Activated effector memory CD4-positive, alpha-beta T cell treated with Interleukin-2 at 50 U/mL for 16 hours (primary cell): ENCODE data around the gene TMOD4.
"Not testable (repeated sequence)": the region's sequence is repeated elsewhere in the genome, so short reads cannot be mapped to it uniquely, and the experiment has no call there.

Experiments
- DNase-seq: peaks from one replicate; pipeline ENCODE4 v3.0.0-alpha.2; 2020

Gene TMOD4

DNA sequence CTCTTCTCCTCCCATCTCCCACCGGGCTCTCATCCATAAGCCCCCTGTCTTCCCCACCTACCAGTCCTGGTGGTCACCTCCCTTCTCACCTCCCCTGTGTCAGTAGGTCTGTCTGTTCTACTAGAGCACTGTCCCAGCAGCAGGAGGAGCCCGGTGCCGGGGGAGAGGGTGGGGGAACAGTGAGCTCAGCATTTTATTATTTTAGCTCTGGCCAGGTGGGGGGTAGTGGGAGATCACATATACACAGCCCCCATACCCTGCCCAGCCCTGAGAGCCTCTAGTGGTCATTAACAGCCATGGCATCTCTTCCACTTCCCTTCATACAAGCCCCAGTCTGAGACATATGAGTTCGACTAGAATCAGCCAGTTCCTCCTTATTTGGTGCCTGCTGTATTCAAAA, at the start of gene TMOD4:
Gene TMOD4 (minus strand): TSS at position 119 of the 400 bp plus-strand sequence. CDS start 1,106 bp downstream, outside the sequence.
- no peak for DNase-seq

GRCh38 chr1:151222130-151222529, 46.3 kb upstream of the TMOD4 start:
- DNase-seq = no peak

- no peak for DNase-seq
Measured at GRCh38 chr1:151221616-151222015, 45.8 kb upstream of the TMOD4 start.

GRCh38 chr1:151213560-151213959, 37.8 kb upstream of the TMOD4 start:
- DNase-seq = no peak

- DNase-seq = no peak
Measured at GRCh38 chr1:151211972-151212705, 36.4 kb upstream of the TMOD4 start.

DNA sequence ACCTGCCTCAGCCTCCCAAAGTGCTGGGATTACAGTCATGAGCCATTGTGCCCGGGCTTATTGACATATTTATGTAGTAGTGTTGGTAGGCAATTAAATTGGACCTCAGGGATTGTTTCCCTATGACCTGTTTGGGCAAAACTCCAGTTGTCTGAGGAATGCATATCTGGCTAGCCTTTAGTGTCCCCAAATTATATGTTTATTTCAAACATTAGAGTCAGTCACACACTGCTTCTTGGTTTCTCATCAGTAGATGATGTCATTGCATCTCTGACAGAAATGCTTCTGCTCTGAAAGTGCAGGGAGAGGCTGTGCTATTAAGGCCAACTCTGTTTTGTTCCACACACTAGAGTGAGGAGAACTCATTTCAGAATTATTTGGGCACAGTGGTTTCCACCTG, 35.0 kb upstream of the TMOD4 start:
- DNase-seq = no peak

GRCh38 chr1:151205381-151205965, 29.7 kb upstream of the TMOD4 start:
- not testable (repeated sequence) for DNase-seq

DNA sequence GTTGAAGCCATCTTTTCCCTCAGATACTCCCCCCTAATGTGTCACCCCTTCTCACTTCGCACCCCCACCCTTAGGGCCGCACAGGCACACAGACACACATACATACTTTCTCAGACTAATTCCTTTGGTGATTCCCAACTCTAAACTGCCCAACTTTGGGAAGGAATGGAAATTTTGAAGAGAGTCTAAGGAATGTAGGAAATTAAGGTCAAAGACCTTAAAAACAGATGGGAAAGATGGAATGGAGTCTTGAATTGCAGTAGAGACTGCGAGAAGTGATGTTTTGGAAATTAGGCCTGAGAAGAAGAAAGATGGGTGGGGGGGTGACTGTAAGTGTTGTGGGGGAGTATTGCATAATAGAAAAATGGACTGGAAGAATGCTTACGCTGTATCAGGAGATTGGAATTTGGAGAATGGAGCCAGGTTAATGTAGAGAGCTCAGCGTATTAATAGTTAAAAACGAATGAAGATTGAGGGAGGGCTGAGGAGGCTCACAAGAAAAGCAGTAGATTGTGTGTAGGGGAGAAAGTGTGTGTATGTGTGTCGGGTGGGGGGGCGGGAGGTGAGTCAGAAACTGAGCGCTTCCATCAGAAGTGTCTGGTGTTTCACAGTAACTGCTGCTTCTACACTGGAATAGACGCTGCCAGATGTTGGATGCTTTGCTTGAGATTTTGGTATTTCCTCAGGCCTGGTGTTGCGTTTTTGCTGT, 24.2 kb upstream of the TMOD4 start:
- no peak for DNase-seq

DNA sequence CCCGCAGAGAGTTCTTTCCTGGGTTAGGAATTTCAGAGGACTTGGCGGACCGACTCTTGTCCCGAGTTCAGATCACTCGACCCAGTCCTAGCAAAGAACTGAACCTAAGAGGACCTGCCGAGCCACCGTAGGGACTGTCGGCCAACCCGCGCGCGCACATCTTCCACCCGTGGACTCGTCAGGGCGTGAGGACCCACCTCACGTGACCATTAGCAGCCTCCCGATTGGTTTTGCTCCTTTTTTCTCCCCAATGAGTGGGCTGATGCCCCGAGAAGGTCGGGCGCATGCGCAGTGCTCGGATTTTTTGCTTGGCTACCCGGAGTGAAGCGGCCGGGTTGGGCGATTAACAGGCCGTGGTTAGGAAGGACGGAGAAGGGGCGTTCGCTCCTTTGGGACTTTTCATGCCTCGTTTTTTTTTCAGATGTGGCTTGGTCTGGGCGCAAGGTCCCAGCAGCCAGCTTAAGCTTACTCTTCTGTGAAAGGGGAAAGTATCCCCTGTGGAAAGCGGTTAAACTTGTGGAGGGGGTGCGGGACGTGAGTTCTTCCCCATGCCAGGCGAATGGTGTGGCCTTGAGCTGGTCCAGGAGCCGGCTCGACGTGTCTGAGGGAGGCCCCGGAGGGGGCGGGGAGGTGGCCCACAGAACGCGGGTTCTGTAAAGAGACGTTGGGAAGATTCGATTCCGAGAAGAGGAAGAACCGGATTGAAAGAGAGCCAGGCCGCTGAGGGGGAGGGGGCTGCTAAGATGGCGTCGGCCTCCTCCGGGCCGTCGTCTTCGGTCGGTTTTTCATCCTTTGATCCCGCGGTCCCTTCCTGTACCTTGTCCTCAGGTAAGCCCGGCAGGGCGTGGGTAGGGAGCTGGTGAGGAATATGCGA, 22.7 kb upstream of the TMOD4 start, which contains the start of gene PIP5K1A:
Gene PIP5K1A (plus strand): TSS at position 299 of the 874 bp plus-strand sequence. CDS start 445 bp downstream, at position 744.
- DNase-seq = peak; percentile 95

DNA sequence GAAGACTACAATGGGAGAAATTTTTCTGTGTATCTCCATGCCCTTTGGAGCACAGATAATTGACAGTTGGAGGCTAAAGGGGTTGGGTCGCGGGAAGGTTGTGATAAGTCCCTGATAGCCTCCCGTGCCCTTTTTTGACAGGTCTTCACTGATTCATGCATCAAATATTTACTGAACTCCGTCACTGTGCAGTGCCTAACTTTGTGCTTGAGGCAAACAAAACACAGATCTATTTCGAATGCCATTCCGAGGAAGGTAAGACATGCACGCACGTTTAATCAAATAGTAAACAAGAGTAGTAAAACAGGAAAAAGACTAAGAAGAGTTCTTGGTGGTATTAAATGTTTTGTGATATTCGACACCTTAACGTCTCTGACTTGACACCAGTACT, 22.1 kb upstream of the TMOD4 start:
- no peak for DNase-seq

DNA sequence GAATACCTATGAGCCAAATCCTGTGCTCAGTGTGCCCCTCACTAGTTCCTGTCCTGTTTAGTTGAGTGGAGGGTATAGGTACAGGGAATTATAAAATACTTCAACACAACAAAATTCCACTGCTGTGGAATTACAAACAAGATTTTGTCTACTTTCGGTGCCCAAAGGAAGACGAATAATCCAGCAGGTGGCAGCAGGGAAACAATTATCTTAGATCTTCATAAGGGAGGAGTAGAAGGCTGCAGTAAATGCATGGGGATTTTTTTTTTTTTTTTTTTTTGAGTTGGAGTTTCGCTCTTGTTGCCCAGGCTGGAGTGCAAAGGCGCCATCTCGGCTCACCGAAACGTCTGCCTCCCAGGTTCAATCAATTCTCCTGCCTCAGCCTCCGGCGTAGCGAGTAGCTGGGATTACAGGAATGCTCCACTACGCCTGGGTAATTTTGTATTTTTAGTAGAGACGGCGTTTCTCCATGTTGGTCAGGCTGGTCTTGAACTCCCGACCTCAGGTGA, 20.6 kb upstream of the TMOD4 start:
- DNase-seq = no peak

DNA sequence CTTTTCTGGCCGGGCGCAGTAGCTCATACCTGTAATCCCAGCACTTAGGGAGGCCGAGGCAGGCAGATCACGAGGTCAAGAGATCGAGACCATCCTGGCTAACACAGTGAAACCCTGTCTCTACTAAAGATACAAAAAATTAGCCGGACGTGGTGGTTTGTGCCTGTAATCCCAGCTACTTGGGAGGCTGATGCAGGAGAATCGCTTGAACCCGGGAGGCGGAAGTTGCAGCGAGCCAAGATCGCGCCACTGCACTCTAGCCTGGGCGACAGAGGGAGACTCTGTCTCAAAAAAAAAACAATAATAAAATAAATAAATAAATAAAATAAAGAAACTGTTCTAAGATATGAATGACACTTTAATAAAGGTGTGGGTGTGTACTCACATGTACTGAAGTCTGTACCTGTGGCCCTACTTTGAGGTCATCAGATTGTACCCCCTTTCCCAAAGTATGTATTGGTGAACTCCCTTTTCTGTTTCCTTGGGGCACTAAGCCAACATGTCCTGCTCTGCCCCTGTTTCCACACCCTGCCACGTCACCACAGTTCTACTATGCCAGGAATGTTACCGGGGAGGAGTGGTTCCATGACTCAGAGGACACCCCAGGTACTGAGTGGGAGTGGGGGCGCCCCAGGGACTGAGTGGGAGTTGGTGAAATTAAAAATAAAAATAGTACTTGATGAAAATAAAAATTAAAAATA, 19.3 kb upstream of the TMOD4 start:
- DNase-seq = not testable (repeated sequence)

- no peak for DNase-seq
Measured at GRCh38 chr1:151193856-151194255, 18.1 kb upstream of the TMOD4 start.

GRCh38 chr1:151193304-151193703, 17.5 kb upstream of the TMOD4 start:
- DNase-seq = no peak

GRCh38 chr1:151192047-151192446, 16.3 kb upstream of the TMOD4 start:
- DNase-seq = no peak

DNA sequence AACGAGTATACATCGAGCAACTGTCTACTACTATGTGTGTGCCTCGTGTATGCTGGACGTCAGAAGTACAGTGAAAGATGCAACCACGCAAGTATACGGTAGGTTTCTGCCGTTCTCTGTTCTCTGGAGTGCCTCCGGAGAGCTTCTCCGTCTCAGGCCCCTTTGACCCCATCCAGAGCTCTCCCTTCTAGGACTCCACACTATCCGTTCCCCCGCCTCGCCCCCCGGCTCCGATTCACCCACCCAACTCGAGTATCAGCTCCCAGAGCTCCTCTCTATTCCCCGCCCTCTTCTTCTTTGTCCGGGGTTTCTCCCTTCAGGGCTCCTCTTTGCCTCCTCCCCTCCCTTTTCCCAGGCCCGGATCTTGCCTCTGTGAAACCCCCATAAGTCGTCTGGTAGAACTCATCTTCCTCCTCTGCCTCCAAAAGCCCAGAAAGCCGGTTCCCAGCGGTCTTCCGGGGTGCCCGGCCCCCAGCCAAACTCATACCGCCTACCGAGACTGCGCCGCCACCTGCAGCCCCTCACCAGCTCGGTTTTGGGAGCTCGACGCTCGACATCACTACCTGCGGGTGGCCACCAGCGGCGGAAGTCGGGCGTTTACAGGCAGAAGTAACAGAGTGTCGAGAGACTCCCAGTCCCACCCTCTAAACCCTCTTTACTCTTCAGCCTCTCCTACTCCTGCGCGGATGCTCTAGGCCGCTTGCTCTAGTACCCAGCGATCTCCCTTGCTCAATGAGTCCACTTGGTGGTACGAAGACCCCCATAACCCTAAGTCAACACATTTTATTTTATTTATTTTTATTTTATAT, 14.1 kb upstream of the TMOD4 start, which contains the start of gene VPS72:
Gene VPS72 (minus strand): TSS at position 561 of the 809 bp plus-strand sequence. CDS start 76 bp downstream, at position 485.
- DNase-seq = peak; percentile 79

DNA sequence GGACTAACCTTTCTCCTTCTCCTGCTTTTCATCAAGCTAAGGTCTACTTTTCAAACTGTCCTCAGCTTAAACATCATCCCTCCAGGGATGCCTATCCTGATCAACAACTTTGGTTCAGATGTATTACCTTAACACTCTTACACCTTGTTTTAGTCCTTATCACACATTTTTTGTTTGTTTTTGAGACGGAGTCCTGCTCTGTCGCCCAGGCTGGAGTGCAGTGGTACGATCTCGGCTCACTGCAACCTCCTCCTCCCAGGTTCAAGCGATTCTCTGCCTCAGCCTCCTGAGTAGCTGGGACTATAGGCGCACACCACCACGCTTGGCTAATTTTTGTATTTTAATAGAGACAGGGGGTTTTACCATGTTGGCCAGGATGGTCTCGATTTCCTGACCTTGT, 12.9 kb upstream of the TMOD4 start:
- not testable (repeated sequence) for DNase-seq

DNA sequence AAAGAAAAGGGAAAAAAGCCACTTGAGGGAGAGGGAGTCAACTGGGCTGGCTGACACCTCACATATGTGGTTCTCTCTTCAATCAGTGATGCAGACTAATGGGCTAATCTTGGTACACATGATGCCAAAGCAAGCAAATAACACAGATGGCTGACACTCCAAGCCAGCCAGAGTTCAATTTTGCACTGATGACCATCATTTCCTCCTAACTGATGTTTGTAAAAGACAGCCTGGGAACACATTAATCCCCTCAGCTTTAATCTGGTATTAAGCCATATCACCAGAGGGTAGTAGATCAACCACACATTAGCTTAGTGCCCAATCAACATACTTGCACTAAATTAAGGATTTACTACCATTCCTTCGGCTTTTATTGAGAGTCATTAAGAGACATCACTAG, 11.4 kb upstream of the TMOD4 start:
- no peak for DNase-seq

DNA sequence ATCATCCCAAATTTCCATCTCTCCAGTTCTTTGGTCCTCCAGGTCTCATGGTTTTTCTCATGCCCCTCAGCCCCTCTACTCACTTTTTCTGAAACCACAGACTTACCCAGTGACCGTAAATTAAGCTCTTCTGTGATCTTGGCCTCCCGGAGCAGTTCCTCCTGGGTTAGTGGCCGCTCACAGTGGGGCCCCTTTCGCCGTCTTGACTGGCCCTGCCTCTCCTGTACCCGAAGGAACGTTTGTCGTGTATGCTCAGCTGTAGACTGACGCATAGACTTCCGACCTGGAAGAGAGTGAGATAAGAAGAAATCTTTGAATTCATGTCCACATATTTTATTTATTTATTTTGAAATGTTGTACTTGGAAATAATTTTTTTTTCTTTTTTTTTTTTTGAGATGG, 8.4 kb upstream of the TMOD4 start:
- no peak for DNase-seq

- DNase-seq = no peak
Measured at GRCh38 chr1:151176514-151177045, 799 bp upstream of the TMOD4 start.
